T follicular helper cell (primary cell): ENCODE results near the gene SECISBP2.
"Not testable (repeated sequence)": the region's sequence is repeated elsewhere in the genome, so short reads cannot be mapped to it uniquely, and the experiment has no call there.

Experiments
- DNase-seq: peaks from one replicate; pipeline ENCODE4 v3.0.0-alpha.2; 2020; ENCODE audit warnings: low read depth
- total RNA-seq, 2 experiments: gene quantifications; one replicate each; lab custom pipeline; 2026; lab: John Stamatoyannopoulos, UW

Gene SECISBP2, protein sequence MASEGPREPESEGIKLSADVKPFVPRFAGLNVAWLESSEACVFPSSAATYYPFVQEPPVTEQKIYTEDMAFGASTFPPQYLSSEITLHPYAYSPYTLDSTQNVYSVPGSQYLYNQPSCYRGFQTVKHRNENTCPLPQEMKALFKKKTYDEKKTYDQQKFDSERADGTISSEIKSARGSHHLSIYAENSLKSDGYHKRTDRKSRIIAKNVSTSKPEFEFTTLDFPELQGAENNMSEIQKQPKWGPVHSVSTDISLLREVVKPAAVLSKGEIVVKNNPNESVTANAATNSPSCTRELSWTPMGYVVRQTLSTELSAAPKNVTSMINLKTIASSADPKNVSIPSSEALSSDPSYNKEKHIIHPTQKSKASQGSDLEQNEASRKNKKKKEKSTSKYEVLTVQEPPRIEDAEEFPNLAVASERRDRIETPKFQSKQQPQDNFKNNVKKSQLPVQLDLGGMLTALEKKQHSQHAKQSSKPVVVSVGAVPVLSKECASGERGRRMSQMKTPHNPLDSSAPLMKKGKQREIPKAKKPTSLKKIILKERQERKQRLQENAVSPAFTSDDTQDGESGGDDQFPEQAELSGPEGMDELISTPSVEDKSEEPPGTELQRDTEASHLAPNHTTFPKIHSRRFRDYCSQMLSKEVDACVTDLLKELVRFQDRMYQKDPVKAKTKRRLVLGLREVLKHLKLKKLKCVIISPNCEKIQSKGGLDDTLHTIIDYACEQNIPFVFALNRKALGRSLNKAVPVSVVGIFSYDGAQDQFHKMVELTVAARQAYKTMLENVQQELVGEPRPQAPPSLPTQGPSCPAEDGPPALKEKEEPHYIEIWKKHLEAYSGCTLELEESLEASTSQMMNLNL
- total RNA-seq, result 105 to 136 reads per million in 2 experiments

DNA sequence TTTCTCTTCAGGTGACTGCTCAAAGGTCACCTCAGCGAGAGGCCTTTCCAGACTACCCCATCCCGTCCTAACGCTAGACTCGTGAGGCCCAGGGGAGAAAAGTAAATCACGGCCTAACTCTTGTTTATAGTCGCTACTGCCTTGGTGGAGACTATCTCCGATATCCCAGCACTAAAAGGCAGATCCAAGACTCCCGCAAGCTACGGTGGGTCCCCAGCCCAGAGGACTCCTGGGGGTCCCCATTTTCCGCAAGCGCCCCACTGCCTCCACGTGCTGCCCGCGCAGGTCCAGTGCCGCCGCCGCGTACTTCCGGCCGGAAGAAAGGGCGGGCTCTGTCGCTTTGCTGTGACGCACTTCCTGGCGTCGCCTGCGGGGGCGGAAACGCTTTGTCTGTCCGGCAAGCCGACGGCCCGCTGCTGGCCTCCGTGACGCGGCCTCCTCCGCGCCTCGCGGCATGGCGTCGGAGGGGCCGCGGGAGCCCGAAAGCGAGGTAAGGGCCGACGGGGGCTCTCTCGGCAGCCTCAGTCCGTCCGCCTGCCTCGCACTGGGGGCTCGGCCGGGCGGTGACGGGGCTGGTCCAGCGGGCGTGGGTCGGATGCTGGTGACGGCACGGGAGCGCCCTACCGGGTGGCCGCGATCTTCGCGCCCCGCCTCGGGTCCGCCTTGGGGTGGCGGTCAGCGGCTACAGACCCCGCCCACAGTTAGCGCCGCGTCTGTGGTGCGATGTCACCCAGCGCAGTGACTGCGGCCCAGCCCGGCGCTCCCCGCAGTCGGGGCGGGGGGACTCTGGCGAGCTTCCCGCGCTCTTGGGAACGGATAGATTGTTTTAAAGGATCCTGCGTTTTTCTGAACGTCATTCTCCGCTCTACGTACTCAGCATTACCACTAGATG lies at the start of gene SECISBP2:
TSS of gene SECISBP2 (plus strand) at position 378 of the 892 bp plus-strand sequence. CDS start at position 455, 77 bp downstream.
- DNase-seq, result peak; percentile 83

DNA sequence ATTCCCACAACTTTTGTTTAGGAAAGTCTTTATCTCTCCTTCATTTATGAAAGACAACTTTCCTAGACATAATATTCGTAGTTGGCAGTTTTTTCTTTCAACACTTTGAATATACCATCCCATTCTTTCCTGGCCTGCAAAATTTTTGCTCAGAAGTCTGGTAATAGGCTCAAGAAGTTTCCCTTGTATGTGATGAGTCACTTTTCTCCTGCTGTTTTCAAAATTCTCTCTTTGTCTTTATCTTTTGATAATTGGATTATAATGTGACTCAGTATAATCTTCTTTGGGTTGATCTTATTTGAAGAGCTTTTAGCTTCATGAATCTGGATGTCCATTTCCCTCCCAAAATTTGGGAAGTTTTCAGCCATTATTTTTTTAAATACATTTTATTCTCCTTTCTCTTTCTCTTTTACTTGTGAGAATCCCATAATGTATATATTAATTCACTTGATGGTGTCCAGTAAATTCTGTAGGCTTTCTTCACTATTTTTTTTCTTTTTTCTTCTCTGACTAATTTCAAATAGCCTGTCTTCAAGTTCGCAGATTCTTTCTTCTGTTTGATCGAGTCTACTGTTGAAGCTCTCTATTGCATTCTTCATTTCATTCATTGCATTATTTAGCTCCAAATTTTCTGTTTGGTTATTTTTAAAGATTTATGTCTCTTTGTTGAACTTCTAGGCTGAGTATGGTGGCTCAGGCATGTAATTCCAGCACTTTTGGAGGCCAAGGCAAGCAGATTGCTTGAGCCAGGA lies 44.6 kb upstream of the SECISBP2 start:
- no peak for DNase-seq

DNA sequence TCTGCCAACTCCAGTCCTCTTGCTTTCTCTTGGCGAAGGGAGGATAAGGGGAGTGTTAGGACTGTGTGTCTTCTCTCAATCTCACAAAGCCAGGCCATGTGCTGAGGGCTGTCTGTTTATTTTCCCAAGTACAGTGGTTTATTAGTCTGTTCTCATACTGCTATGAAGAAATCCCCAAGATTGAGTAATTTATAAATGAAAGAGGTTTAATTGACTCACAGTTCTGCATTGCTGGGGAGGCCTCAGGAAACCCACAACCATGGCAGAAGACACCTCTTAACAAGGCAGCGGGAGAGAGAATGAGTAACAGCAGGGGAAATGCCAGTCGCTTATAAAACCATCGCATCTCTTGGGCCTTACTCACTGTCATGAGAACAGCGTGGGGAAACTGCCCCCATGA lies 43.5 kb upstream of the SECISBP2 start:
- no peak for DNase-seq

DNA sequence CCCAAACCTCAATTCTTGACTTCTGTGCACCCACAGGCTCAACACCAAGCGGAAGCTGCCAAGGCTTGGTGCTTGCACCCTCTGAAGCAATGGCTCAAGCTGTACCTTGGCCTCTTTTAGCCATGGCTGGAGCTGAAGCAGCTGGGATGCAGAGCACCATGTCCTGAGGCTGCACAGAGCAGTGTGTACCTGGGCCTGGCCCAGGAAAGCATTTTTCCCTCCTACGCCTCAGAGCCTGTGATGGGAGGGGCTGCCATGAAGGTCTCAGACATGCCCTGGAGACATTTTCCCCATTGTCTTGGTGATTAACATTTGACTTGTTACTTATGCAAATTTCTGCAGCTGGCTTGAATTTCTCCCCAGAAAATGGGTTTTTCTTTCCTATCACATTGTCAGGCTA lies 42.3 kb upstream of the SECISBP2 start:
- not testable (repeated sequence) for DNase-seq

DNA sequence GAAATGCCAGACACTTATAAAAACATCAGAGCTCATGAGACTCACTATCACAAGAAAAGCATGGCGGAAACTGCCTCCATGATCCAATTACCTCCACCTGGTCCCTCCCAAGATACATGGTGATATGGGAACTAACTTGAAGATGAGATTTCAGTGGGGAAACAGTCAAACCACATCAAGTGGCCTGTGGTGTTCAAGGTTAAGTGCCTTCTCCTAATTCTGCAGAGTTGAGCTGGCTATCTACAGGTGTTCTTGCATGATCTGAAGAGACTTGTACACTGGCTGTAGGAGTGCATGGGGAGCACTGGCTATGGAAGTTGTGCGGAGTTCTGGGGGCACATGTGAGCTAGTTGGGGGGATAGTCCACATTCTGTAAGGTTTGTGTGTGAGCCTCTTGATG lies 41.3 kb upstream of the SECISBP2 start:
- no peak for DNase-seq

DNA sequence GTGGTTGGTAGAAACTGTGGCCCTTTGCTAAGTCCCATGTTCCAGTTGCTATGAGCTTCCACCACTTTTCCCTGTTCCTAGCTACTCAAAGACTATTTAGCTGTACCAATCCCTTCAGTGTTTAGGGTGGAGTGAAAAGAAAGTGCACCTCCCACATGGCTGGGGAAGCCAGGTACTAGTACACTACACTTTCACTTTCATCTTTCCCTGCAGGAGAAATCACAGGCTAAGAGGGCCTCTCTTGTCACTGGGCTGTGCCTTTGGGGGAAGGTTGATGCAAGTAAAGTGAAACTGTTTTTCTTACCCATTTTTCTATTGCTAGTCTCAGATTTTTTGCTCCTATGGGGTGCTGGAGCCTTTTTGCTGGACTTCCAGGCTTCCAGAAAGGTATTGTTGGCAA lies 40.8 kb upstream of the SECISBP2 start:
- DNase-seq, result no peak

DNA sequence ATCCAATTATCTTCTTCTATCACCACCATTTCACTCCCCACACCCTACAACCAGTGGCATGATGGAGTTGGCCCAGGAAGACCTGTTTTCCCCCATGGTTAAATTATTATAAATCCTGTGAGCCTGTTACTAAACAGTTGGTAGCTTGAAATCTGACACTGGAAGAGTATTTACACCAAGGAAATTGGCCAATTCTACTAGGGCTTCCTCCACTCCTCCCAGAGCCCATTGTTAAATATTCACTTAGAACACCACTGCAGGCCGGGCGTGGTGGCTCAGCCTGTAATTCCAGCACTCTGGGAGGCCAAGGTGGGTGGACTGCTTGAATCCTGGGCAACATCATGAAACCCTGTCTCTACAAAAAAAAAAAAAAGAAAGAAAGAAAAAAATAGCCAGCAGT lies 39.7 kb upstream of the SECISBP2 start:
- no peak for DNase-seq

DNA sequence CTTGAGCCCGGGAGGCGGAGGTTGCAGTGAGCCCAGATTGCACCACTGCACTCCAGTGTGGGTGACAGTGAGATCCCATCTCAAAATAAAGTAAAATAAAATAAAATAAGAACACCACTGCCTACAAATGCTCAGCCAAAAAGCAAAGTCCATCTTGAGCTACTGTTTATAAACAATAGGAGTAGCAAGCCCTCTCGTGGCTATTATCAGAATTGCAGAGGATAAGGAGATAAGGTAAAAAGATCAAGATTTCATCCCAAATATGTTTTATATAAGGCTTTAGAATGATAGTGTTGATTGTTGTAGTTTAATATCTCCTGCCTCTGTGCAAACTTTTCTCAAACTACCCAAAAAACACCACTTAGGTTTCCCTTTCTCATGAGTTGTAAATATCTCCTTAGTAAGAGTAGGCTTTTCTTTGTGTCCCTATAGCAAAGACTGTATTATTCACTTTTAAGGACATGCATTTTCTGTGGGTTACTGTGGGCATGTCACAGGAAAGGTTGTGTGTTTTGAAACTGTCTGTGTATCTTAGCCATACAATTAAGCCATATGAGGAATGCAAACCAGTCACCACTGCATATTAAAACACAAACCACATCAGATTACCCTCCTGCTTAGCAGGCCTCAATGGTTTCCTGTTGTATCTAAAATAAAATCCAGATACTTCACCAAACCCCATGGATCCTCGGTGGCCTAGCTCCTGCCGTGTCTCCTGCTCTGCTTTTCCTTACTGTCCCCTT lies 39.1 kb upstream of the SECISBP2 start:
- no peak for DNase-seq

DNA sequence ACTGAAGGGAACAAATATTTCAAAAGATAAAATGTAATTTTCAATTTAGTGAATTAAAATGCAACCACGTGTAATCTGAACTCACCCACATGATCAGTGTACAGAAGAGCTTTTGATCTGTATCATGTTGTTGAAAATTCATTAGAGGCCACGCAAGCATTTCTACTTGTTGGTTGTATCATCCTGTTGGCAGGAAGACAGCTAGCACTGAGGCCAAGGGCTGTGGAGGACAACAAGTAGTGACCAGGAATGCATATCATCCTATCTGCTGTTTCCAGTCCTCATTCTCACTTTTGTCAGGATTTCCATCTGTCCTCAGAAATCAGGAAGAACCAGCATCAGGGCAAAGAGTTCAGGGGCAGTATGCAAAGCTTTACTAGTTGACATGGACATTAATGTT lies 37.2 kb upstream of the SECISBP2 start:
- no peak for DNase-seq

DNA sequence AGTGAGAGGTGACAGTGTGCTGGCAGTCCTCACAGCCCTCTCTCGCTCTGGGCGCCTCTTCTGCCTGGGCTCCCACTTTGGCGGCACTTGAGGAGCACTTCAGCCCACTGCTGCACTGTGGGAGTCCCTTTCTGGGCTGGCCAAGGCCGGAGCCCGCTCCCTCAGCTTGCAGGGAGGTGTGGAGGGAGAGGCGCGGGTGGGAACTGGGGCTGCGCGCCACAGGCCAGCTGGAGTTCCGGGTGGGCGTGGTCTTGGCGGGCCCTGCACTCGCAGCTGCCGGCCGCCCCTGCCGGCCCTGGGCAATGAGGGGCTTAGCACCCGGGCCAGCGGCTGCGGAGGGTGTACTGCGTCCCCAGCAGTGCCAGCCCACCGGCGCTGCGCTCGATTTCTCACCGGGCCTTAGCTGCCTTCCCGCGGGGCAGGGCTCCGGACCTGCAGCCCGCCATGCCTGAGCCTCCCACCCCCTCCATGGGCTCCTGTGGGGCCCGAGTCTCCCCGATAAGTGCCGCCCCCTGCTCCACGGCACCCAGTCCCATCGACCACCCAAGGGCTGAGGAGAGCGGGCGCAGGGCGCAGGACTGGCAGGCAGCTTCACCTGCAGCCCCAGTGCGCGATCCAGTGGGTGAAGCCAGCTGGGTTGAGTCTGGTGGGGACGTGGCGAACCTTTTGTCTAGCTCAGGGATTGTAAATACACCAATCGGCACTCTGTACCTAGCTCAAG lies 35.9 kb upstream of the SECISBP2 start:
- not testable (repeated sequence) for DNase-seq

DNA sequence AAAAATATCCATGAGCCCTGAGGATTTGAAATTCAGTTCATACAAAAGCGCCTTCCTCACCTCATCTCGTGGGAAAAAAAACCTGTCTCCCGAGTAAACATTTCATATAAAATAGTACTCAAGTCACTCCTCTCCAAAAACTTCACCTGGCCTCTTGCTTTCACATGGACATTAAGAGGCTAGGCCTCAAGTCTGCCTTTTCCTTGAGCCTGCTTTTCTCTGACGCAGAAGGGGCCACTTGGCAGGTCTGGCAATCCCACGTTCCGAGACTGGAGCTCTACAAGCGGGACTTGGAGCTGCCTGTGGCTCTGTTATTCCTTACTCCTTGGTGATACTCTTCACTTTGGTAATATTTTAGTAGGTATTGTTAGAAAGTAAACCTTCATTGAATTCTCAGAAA lies 34.2 kb upstream of the SECISBP2 start:
- DNase-seq, result no peak

DNA sequence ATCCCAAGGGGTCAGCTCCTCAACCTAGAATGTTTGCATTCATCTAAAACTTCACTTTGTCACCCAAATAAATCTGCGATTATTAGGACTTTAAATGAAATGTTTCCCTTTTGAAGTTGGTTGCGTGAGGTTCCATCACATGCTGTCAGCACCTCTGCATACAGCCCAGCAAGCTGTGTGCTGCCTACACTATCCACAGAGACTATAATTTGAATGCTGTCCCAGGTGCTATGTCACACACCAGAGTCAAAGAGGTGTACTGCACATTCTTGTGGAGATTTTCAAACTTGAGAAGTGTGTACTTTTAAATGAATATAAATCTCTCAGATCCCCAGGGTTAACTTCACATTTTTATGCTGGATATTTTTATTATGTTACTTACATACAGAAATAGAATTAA lies 26.6 kb upstream of the SECISBP2 start:
- no peak for DNase-seq

DNA sequence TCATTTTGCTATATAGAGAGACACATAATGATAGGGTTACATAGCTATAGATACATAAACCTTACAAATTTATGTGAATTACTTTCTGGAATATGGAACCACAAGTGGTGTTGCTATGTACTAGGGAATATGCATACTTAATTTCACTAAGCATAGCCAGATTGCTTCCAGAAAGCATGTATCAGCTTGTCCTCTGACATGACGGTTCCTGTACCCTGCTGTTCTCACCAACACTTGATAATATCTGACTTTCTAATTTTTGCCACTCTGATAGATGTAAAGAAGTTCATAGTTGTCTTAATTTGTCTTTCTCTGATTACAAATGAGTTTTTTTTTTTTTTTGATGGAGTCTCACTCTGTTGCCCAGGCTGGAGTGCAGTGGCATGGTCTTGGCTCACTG lies 25.3 kb upstream of the SECISBP2 start:
- no peak for DNase-seq

DNA sequence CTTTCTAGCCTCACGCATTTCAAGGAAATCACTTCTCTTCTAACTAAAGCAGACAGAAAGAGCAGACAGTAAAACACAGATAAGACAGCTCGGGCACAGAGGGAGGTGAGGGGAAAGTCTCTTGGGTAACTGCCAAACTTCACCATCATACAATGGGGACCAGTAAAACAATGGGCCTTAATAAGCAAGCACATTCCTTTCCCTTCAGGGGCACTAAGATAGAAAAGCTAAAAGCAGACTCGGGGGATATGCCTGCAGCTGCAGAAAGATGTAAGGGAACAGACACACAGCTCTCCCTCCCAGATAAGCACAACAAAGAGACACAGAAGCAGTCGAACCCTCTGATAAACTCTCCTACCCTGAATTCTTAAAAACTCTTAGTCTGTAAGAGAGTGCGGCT lies 22.9 kb upstream of the SECISBP2 start:
- no peak for DNase-seq

DNA sequence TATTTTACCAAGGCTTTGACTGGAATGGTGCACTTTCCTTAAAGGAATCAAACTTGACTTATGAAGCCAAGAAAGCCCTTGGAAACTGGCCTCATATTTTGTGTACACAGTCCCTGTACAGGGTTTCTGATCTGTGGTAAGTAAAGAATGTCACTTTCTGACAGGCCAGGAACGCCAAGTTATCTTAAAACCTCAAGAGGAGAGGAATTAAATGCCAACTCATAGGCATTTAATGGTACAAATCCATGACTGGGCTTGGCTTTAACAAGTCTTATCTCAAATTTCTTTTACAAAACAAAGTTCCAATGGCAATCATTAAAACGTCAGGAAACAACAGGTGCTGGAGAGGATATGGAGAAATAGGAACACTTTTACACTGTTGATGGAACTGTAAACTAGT lies 16.3 kb upstream of the SECISBP2 start:
- DNase-seq, result not testable (repeated sequence)

DNA sequence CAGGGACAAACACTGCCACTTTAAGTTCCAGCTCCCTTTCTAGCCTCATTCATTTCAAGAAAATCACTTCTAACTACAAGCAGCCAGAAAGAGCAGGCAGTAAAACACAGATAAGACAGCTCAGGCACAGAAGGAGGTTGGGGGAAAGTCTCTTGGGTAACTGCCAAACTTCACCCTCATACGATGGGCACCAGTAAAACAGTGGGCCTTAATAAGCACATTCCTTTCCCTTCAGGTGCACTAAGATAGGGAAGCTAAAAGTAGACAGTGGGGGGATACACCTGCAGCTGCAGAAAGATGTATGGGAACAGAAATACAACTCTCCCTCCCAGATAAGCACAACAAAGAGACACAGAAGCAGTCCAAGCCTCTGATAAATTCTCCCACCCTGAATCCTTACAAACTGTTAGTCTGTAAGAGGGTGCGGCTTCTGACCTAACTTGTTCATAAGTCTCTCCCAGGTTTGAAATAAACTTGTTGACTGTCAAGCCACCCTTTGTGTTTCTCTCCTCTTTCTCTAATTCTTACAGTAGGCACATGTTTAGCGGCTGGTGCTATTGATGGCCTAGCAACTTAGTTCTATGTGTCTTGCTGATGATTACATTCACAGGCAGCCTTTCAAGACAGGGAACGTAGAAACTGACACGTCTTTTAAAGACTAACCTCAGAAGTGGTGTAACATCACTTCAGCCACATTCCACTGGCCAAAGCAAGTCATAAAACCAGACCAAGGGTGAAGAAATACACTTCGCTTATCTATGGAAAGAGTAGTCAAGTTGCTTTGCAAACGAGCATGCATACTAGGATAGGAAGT lies 14.1 kb upstream of the SECISBP2 start:
- DNase-seq, result no peak

DNA sequence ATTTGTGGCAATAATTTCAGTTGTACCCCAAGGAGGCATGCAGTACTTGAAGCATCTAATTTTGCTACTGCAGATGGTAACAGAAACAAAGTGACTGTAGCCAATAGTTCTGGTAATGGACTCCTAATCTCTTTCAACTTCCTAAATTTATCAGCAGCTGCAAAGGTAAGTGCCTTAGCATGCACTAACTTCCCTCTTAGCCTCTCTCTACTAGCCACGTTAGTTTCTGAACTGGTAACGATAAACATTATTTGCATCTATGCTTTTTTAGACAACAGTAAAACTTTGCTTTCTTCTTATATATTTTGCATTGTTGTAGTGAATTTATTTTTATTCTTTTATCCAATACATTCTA lies 13.5 kb upstream of the SECISBP2 start:
- DNase-seq, result no peak

DNA sequence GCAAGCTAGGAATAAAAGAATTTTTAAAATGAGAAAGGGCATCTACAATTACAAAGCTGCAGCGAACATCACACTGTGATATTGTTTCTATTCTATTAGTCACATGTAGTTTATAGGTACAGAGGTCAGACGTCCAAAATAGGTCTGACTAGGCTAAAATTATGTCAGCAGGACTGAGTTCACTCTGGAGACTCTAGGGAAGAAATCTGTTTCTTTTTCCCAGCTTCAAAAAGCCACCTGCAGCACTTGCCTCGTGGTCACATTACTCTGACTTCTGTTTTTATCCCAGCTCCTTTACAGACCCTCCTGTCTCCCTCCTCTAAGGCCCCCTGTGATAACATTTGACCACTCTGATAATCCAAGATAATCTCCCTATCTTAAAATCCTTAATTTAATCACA lies 12.4 kb upstream of the SECISBP2 start:
- no peak for DNase-seq

DNA sequence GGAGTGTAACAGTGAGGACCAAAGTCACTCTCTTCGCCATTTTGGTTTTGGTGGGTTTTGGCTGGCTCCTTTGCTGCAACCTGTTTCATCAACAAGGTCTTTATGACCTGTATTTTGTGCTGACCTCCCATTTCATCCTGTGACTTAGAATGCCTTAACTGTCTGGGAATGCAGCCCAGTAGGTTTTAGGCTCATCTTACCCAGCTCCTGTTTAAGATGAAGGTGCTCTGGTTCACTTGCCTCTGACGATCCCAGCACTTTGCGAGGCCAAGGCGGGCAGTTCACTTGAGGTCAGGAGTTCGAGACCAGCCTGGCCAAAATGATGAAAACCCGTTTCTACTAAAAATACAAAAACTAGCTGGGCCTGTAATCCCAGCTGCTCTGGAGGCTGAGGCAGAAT lies 9.1 kb upstream of the SECISBP2 start:
- DNase-seq, result no peak
